Measurements from ENCODE around the gene CASTOR1.

Gene CASTOR1

DNA sequence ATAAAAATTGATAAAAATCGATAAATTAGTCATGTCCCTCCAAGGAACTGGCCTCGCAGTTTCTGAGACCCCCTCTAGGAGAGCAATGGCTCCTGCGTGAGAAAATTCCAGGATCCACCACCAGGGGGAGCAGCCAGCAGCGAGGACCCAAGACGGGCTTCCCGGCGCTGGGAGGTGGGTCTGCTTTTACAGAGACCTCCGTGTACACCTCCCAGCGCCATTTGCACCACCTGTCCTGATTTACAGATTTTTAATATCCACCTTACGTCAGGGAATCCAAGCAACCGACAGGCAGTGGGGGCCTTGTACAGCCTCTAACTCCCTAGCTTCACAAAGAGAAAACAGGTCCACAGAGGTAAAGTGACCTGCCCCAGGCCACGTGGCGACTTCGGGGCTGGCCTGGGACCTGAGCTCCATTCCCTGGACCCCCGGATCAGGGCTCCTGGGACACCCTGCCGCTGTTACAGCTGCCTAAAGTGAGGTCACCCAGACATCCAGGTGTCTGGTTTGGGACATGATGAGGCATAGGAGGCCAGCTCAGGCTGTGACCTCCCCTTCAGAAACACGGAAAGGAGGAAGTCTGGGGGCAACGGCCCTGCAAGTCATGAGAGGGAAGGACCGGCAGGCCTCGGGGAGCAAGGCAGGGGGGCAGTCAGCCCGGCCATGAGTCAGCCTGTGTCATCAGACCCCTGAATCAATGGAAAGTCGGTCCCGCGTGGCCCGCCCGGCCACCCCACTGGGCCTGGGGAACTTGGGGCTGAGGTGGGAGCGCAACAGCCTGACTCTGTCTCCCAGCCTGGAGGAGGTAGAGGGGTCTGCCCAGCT, 26.2 kb downstream of the CASTOR1 start:
- peak; percentile 74 for DNase-seq

DNA sequence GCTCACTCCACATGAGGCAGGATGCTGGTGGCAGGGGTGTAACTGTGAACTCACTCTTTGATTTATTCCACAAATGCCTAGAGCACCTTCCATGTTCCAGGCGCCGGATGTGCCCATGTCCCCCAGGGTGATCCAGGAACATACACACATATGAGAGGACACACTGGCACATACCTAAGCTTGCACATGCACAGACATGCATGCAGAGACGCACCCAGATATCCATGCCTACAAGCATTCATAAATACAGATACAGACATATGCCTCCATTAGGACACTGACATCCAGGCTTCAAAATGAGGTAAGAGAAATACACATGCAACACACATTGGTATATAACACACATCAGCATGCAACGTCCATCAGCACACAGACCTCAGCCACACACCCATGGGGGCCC, 27.2 kb downstream of the CASTOR1 start:
- DNase-seq = no peak

DNA sequence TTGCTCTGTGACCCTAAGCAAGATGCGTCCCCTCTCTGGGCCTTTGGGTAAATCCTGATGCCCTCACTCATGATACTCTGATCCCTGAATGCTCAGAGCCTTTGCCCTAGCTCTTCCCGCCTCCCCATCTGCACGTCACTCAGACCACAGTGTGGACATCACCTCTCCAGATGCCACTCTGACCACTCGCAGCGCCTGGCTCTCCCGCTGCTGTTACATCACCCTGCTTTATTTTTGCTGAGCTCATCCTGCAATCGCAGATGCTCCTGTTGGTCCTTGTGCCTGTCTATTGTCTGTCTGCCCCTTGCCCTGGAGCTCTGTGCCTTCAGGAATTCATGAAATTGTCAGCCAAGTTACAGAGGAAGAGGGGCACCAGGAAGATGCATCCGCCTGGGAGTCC, 28.2 kb downstream of the CASTOR1 start:
- DNase-seq = no peak

DNA sequence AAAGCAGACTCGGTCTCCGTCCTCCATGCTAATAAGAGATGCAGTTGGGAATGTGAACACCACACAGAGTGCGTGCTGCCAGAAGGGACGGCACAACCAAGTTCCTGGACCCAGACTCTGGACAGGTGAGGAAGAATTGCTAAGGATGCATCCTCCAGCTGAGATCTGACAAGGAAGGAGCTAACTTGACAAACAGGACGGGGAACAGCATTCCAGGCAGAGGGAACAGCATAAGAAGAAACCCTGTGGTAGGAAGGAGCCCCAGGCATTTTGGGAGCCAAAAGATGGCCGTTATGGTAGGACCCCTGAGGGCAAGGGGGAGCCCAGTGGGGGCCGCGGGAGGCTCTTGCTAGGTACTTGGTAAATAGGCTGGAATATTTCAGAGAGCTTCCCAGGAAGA, 28.6 kb downstream of the CASTOR1 start:
- DNase-seq = no peak

DNA sequence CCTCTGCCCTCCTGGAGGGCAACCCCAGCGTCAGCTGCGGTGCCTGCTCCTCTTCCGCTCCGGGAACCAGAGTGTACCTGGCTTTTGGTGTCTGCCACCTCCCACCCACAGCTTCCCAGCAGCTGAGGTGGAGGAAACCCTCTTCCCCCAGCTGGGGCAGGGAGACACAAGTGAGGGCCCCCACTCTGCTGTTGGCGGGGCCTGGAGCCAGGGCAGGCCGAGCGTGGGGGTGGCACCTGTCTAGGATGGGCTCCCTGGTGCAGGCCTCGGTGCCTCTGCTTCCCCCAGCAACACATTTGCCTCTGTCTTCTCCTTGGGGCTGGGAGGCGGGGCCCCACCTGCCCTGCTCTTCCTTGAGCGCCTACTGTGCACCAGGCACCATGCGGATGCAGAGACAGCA, 29.0 kb downstream of the CASTOR1 start:
- DNase-seq = no peak

DNA sequence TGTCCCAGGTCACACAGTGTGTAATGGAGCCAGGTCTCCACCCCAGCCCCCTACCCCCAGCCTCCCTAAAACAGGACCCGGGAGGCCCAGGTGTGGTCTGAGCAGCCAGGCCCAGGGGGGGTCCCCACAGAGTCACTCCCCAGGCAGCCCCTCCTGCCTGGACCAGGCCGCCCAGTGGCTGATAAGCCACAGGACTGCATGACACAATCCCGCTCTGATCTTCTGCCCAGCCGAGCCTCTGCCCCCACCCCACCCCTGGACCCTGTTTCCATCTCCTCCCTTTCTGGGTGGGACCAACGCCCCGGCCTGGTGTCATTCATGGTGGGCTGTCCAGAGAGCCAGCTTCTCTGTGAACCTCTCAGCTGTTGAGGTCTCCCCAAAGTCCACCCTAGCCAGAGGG, 35.0 kb downstream of the CASTOR1 start:
- DNase-seq = no peak

DNA sequence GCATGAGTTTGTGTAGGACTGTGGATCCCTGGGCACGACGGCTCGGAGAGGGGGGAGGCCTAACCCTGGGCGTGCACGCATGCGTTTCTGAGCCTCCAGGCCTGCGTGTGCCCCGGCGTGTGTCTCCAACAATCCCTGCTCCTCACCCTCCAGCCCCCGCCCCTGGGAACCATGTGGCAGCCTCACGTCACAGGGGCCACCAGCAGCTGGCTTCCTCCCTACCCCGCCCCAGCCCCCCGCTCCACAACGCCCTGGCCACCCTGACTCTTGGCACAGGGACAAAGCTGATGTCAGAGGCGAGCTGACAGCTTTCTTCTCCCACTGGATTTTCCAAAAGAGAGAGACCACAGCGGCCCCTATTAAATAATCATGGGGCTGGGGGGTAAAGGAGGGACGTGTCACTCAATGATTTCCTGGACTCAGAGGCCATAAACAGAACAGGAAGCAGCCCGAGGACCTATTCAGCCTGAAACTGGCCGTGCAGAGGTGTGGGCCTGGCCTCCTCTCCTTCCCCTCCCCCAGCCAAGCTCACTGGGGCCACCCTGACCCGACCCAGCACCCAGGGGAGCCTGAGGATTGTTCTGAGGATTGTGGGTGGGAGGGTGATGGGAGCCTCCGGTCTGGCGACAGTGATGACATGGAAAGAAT, 36.0 kb downstream of the CASTOR1 start:
- DNase-seq = no peak

DNA sequence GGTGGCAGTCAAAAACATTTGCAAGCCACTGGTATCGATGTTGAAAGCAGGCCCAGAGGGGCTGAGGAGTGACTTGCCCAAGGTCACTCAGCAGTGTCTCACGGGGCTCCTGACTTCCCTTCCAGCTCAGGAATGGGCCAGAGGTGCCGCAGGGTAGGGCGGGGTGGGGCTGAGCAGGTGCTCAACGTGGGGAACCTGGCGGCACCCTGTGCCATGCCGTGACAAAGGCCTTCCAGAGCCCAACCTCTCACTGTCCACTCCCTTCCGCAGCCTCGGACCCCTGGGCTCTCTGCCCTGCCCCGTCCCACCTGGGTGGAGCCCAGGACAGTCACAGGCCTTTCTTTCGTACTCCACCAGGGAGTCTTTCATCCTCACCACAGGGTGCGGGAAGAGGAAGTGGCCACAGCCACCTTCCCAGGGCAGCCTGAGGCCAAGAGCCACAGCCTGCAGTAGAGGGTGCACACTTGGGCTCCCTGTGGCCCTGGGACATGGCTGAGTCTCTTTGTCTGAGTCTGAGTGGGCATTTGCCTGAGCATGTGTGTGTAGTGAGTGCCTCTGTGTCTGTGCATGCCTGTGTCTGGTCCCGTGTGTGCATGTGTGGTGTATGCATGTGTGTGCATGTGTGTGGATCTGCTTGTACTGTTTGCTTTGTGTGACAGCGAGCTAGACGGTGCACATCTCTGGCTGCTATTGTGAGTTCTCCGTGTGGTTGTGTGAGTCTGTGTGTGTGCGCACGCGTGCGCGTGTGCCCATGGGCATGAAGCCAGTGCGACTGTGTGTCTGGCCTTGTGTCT, 36.7 kb downstream of the CASTOR1 start:
- no peak for DNase-seq

DNA sequence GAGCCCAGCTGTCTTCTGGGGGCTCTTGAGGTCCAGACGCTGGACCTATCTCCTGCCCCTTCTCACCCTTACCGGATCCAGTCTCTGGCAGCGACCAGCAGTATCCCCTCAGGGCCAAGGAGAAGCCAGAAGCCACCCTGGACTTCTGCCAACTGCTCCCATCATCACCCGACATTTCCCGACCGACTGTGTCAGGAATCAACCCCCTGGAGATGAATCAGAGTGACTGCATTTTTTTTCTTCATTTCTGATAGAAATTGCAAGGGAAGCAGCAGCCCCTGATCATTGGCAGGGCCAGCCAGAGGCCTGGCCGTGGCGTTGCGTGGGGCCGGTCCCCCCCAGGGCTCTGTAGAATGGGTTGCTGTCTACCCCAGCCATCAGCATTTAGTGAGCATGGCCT, 37.6 kb downstream of the CASTOR1 start:
- no peak for DNase-seq

DNA sequence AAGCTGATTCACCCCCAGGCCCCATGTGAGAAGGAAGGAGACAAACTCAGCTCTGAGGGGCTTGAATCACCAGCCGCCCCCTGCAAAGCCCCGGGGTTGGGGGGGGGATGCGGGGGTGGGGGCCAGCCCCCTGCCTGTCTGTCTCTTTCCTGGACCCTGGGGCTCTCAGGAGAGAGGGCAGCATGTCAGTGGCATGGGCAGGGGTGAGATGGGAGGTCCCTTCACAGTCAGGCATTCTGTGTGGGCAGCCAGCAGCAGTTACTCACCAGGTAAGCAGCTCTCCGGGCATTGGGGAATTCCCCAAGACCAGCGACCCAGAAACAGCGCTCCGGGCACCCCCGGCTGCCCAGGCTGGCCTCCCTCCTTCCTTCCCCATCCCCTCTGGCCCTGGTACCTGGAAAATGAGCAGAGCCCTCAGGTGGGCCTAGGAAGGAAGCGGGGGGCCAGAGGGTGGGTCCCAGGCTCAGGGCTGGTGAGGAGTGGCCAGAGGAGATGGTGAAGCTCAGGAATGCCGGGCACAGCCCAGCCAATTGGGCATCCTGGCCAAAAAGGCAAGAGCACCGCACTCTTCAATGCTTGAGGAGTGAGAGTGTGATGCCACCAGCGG, 38.5 kb downstream of the CASTOR1 start:
- DNase-seq = no peak

DNA sequence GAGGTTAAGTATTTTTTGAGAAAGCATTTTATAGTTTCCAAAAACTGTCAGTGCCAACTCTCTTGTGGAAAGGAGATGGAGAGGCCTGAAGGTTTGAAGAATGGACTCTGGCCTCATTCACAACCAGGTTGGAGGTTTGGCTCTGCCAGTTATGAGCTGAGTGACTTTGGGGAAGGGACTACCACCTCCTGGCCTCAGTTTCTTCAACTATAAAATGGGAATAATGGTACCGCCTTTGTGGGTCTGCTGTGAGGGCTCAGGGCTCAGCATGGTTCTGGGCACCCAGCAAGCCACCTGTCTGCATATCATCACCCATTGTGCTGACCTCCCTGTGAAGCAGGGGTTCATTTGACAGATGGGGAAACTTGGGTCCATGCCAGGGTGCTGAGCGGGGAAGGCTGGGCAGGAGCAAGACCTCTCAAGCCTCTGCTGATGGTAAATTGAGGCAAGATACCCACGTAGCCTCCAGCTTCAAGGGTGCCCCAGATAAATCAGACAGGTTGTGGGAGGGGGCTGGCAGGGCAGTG, 39.2 kb downstream of the CASTOR1 start:
- no peak for DNase-seq

DNA sequence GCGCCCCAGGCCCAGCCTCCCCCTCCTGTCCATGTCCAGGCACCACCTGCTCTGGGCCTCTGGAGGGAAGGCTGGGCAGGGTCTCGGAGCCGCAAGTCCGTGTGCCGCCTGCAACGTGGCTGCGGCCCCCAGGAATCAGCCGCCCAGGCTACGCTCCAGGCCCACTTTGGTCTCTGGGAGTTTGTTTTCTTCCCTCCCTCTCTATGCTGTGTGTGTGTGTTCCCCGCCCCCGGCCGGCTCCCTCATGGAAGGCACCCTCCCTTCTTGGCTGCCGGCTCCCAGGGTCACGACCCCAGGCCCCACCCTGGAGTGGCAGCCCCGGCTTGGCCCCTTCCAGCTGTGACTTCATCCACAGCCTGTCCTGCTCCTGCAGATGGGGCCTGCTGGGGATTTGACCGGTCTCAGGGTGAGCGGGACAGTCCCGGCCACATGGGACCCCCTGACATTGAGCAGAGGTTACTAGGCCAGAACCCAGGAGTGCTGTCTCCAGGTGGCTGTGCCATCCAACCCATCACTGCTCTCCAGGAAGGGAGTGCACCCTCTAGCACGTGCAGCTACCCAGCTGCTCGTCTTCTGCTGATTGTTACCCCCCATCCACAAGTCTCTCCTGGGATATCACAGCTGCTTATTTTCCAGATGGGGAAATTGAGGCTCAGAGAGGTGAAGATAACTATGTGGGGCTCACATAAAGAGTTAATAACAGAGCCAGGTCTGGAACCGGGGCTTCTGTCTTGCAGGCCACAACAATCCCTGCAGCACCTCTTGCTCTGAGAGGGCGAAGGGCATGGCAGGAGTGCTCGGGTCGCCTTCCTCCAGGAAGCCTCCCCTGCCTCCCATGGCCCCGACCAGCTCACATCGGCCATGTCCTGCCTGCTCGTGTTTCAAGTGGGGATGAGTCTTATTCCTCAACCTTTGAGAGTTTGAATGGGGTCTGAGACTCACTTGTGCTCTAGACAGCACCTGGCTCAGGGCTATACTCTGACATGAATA, 40.0 kb downstream of the CASTOR1 start:
- DNase-seq = no peak

DNA sequence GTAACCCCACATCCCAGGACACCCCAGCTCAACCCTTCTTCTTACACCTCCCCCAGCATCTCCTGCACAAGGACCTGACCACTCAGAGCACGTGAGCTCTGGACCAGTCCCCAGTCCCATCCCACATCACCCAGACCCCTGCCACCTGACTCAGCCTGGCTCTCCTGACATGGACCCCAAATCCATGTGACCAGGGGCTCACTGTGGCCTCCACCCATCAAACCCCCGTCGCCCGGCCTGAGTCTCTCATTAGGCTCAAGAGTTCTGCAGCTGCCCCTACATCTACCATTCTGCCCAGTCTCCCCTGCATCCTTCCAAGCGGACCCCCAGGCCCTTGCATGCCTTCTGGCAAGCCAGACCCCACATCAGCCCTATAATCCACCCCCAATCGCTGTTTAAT, 40.8 kb downstream of the CASTOR1 start:
- DNase-seq = no peak

DNA sequence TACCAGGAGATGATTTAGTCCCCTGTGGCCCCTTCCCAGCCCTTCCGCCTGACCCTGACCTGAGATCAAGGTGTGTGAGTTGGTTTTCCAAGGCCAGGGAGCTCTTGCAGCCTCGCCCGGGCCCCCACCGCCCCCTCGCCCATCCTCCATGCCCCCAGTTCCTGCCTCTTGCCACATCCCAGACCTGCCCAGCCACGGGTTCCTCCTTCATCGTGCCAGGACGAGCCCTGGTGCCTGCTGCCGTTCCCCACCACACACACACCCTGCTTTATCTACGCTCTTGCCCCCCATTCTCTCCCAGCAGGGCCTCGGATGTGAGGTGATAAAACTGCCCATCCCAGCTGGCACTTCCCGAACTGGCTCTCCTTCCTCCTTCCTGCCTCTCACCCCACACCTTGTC, 41.3 kb downstream of the CASTOR1 start:
- DNase-seq = no peak

DNA sequence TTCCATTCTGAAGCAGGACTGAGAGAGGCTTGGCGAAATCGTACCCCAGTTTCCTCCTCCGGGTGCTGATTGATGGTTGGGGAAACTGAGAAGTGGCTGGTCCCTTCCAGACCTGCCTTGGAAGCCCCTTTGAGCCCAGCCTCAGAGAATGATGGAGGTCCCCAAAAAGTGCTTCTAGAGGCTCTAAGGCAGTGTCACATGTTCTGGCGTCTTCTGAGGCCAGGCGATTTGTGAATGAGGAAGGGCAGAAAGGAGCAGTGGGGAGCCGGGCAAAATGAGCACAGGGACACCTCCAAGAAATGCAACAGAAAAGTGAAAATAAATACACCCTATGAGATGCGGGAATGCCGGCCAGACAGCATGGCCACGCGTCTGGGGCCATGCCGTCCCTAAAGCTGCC, 41.7 kb downstream of the CASTOR1 start:
- DNase-seq = no peak

DNA sequence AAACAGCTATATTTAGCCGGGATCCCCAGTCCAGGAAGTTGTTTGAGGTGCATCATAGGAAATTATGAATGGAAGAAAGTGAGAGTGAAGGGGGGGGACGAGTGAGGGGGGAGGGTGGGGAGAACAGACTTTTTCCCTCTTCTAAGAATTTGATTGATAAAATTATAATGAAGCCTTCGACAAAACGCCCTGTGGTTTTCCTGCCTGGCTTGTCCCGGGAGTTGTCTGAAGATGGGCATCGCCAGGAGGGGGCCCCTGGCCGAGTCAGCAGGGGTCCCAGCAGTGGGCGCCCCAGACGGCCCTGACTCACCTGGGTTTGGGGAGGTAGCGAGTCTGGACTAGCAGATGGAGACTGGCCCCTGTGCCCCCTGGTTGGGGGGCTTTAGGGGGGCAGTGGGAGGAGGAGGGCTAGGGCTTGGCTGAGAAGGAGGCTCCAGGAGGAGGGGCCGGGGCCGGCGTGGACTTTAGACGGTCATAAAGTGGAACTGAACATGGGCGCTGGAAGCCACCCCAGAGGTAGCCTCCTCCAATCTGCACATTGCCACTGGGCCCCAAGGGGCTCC, 42.4 kb downstream of the CASTOR1 start:
- no peak for DNase-seq

DNA sequence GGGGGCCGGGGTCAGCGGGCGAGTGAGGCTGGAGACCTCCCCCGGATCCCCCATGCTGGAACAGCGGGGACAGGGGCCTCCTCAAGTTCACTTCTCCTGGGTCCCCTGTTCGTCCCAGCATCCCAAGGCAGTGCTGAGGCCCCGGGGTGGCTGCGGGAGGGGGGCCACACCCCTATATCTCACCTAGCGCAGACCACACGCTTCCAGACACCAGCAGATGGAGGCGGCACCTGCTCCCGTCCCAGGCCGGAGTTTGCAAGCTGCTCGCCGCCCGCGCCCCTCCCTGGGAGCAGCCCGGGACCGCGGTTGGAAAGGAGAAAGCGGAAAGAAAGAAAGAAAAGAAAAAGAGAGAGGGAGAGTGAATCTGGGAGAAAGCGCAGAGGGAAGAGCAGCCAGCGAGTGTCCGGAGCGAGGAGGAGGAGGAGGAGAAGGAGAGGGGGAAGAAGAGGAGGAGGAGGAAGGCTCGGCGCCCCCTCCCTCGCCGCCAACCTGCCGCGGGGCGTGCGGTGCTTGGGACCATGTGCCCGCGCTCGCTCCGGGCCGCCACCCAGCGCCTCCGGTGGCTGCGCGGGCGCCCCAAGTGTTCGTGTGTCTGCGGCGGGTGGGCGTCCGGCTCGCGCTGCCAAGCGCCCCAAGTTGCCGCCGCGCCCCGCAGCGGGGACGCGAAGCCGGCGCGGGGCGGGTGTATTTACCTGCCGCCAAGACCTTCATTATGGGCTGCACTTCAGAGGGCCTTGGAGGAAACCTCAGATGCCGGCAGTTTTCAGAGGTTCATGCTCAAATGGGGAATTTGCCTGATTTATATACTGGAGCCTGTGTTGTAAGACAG, 43.1 kb downstream of the CASTOR1 start, which contains the start of gene LIF:
LIF (minus strand) TSS at position 775 of the 829 bp plus-strand sequence; CDS start at position 711, 64 bp downstream.
- peak; percentile 12 for DNase-seq

DNA sequence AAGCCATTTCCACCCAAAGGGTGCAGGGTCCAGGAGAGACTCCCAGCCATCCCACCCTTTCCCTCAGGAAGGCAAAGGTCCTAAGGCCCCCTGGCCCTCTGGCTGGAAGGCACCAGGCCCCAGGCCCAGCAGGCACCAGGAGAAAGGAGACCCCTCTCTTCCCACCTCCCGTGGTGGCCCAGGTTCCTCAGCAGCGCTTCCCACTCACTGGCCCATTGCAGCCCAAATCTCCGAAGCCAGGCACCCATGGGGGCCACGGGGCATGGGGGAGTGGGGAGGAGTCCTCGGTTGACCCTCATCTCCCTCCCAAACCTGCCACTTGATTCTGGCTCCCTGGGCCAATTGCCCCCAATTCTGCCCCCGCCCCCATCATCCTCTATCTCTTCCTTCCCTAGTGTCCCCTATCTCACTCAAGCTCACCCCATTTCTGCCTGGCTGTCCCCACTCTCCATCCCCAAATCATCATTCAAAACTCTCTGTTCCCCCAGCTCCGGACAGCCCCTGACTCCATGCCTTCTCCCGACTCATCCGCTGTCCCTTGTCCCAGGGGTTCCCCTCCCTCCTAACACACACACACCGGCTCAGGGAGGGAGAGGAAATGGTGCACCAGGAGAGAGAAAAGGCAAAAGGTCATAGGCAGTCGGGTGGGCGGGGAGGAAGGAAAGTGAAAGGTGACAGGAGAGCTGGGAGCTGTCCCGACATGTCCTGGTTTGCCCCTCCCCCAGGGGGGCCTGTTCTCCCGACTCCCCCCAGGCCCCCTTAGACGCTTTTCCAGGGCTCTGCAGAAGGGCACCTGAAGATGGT, 43.9 kb downstream of the CASTOR1 start:
- DNase-seq = no peak

DNA sequence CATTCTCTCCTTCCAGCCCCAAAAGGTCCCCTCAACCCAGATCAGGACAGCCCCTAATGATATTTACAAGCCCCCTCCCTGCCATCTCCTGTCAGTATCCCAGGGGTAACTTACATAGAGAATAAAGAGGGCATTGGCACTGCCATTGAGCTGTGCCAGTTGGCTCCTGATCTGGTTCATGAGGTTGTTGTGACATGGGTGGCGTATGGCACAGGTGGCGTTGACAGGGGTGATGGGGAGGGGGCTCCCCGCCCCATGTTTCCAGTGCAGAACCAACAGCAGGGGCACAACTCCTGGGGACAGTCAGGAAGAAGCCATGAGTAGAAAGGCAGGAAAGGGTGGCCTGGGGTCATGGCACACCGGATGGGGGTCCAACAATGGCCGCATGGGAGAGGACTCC, 44.7 kb downstream of the CASTOR1 start:
- DNase-seq = no peak

Data from effector CD8-positive, alpha-beta T cell (primary cell).